Suprapubic skin (tissue), 4 donors: ENCODE data around the gene NOC4L.

ENCODE experiments used
- EP300 ChIP-seq: sonication (generic); formaldehyde crosslinking; IDR thresholded peaks from one replicate; pipeline ENCODE4 v1.6.1; 2017; ENCODE audit warnings: antibody characterized with exemption
- POLR2A ChIP-seq, 2 donors: fragments of 450-650 bp; IDR thresholded peaks; one replicate each; pipeline ENCODE4 v1.6.1; 2017; ENCODE audit warnings: antibody characterized with exemption in 2 of 2, mild to moderate bottlenecking in 2 of 2, moderate library complexity in 2 of 2
- POLR2AphosphoS5 ChIP-seq, 3 donors: sonication (generic); formaldehyde crosslinking; IDR thresholded peaks; one replicate each; pipeline ENCODE4 v1.6.1; 2017; ENCODE audit warnings: antibody characterized with exemption in 3 of 3
- TF ChIP-seq, protein P1 (sequence below), 2 donors: fragments of 200-600 bp in 1 of 2; fragments of 450-650 bp in 1 of 2; sonication (generic) in 1 of 2; IDR thresholded peaks; one replicate each; pipeline ENCODE4 v1.5.1; 2016 to 2019; ENCODE audit warnings: antibody characterized with exemption in 2 of 2, mild to moderate bottlenecking in 1 of 2, moderate library complexity in 1 of 2

DNA sequence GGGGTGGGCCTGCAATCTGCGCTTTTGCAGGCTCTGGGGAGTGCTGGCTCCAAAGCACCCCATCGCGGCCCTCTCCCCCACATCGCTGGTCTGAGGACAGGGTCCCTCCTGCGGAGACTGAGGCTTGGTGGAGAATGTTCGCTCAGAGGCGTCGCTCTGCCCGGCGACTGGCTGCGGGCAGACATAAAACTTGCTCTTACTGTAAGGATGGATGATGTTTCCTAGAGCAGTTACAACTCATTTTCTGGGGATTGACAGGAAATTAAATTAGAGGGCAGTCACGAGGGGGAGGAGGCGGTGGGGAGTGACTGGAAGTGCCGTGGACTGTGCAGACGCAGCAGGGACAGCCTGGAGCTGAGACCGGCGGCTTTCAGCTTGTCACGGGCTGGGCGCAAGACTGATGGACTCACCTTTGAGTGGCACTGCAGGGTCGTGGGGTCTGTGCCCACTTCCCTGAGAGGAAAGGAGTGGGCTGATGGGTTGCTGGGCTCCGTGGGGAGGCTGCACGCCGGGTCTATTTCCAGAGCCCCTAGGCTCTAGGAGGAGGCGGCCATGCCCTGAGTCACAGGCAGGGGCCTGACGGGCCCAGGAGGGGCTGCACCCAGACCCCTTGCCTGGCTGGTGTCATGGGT is 32.8 kb downstream of the NOC4L start:
- TF ChIP-seq POLR2AphosphoS5 (IDR thresholded peaks at IDR 0.05) (no peak), POLR2A (IDR thresholded peaks at IDR 0.05) (no peak), EP300 (no peak)
- TF ChIP-seq, protein P1, sequence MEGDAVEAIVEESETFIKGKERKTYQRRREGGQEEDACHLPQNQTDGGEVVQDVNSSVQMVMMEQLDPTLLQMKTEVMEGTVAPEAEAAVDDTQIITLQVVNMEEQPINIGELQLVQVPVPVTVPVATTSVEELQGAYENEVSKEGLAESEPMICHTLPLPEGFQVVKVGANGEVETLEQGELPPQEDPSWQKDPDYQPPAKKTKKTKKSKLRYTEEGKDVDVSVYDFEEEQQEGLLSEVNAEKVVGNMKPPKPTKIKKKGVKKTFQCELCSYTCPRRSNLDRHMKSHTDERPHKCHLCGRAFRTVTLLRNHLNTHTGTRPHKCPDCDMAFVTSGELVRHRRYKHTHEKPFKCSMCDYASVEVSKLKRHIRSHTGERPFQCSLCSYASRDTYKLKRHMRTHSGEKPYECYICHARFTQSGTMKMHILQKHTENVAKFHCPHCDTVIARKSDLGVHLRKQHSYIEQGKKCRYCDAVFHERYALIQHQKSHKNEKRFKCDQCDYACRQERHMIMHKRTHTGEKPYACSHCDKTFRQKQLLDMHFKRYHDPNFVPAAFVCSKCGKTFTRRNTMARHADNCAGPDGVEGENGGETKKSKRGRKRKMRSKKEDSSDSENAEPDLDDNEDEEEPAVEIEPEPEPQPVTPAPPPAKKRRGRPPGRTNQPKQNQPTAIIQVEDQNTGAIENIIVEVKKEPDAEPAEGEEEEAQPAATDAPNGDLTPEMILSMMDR (IDR thresholded peaks at IDR 0.05): no peak
